ENCODE results near the gene STX17.

The STX17 gene

GRCh38 chr9:99907208-99907532 is 716 bp downstream of the STX17 start:
- DNase-seq (ENCODE audit: low spot score): no peak

- no peak for DNase-seq (ENCODE audit: low spot score)
These were observed 5.1 kb downstream of the STX17 start for GRCh38 chr9:99911600-99911999.

- DNase-seq (ENCODE audit: low spot score): no peak
These were observed 10.2 kb downstream of the STX17 start for GRCh38 chr9:99916650-99917049.

- DNase-seq (ENCODE audit: low spot score): no peak
These were observed 11.7 kb downstream of the STX17 start for GRCh38 chr9:99918134-99918533.

- no peak for DNase-seq (ENCODE audit: low spot score)
These were observed 13.5 kb downstream of the STX17 start for GRCh38 chr9:99919930-99920329.

- no peak for DNase-seq (ENCODE audit: low spot score)
These were observed 15.6 kb downstream of the STX17 start for GRCh38 chr9:99921875-99922710.

- no peak for DNase-seq (ENCODE audit: low spot score)
These were observed 16.2 kb downstream of the STX17 start for GRCh38 chr9:99922711-99923030.

- DNase-seq (ENCODE audit: low spot score): no peak
These were observed 19.1 kb downstream of the STX17 start for GRCh38 chr9:99925541-99925940.

- no peak for DNase-seq (ENCODE audit: low spot score)
These were observed 23.2 kb downstream of the STX17 start for GRCh38 chr9:99929652-99930051.

GRCh38 chr9:99931155-99931840 is 24.8 kb downstream of the STX17 start:
- DNase-seq (ENCODE audit: low spot score): no peak

GRCh38 chr9:99936947-99937587 is 30.6 kb downstream of the STX17 start:
- DNase-seq (ENCODE audit: low spot score): no peak

- DNase-seq (ENCODE audit: low spot score): no peak
These were observed 40.9 kb downstream of the STX17 start for GRCh38 chr9:99947395-99947794.

GRCh38 chr9:99948482-99948881 is 42.0 kb downstream of the STX17 start:
- no peak for DNase-seq (ENCODE audit: low spot score)

- no peak for DNase-seq (ENCODE audit: low spot score)
These were observed 42.4 kb downstream of the STX17 start for GRCh38 chr9:99948896-99949295.

GRCh38 chr9:99953861-99954507 is 47.5 kb downstream of the STX17 start:
- DNase-seq (ENCODE audit: low spot score): peak; percentile 31

- peak; percentile 65 for DNase-seq (ENCODE audit: low spot score)
These were observed 48.4 kb downstream of the STX17 start for GRCh38 chr9:99954819-99955218.

- no peak for DNase-seq (ENCODE audit: low spot score)
These were observed 49.2 kb downstream of the STX17 start for GRCh38 chr9:99955606-99956005.

- no peak for DNase-seq (ENCODE audit: low spot score)
These were observed 56.3 kb downstream of the STX17 start for GRCh38 chr9:99962680-99963261.

- DNase-seq (ENCODE audit: low spot score): no peak
These were observed 57.9 kb downstream of the STX17 start for GRCh38 chr9:99964336-99964735.

GRCh38 chr9:99966001-99966400 is 59.5 kb downstream of the STX17 start:
- DNase-seq (ENCODE audit: low spot score): no peak

GRCh38 chr9:99966716-99967115 is 60.3 kb downstream of the STX17 start:
- DNase-seq (ENCODE audit: low spot score): no peak

- no peak for DNase-seq (ENCODE audit: low spot score)
These were observed 61.0 kb downstream of the STX17 start for GRCh38 chr9:99967457-99967856.

Data from activated CD4-positive, alpha-beta T cell treated with anti-CD3 and anti-CD28 coated beads, Interleukin-2, Interleukin-4, amounts not matched to agents 100 ng/mL and 50 ng/mL, durations not matched to agents 16 hours and 8 hours (primary cell).